H9 (cell line): ENCODE results near the gene PCDHB10. TPM values are rescaled to one million over a fixed set of nuclear protein-coding genes. Genes with fewer than 3 reads are reported as not detected.

Experiments used
- DNase-seq: peaks from one replicate; pipeline ENCODE4 v3.0.0-alpha.2; 2017
- H2AFZ ChIP-seq: one replicate; pipeline ENCODE4 v1.6.1; 2013; ENCODE audit warnings: mild to moderate bottlenecking, low read length, control low read depth, moderate library complexity
- H2AK5ac ChIP-seq: 2 replicates; pipeline ENCODE4 v1.6.1; 2013; ENCODE audit warnings: low read length, control low read depth, mixed read lengths; ENCODE audit not compliant: insufficient read length
- H2BK120ac ChIP-seq: one replicate; pipeline ENCODE4 v1.6.1; 2013; ENCODE audit warnings: low read depth, mild to moderate bottlenecking, low read length, control low read depth, inconsistent platforms; ENCODE audit not compliant: poor library complexity, severe bottlenecking
- H2BK12ac ChIP-seq: 2 replicates; pipeline ENCODE4 v1.6.1; 2013; ENCODE audit warnings: low read length, control low read depth, mixed read lengths, low read depth; ENCODE audit not compliant: insufficient read length
- H2BK15ac ChIP-seq: 2 replicates; pipeline ENCODE4 v1.6.1; 2013; ENCODE audit warnings: low read depth, low read length, control low read depth
- H2BK20ac ChIP-seq: one replicate; pipeline ENCODE4 v1.6.1; 2013; ENCODE audit warnings: low read depth, mild to moderate bottlenecking, low read length, control low read depth, inconsistent platforms; ENCODE audit not compliant: poor library complexity, severe bottlenecking
- H2BK5ac ChIP-seq: 2 replicates; pipeline ENCODE4 v1.6.1; 2013; ENCODE audit warnings: low read length, control low read depth, mixed read lengths; ENCODE audit not compliant: insufficient read length
- H3K14ac ChIP-seq: 2 replicates; pipeline ENCODE4 v1.6.1; 2013; ENCODE audit warnings: low read length, control low read depth; ENCODE audit not compliant: insufficient read depth
- H3K18ac ChIP-seq: 2 replicates; pipeline ENCODE4 v1.6.1; 2013; ENCODE audit warnings: low read depth, mild to moderate bottlenecking, mixed read lengths, low read length, control low read depth; ENCODE audit not compliant: insufficient read length
- H3K23ac ChIP-seq: 2 replicates; pipeline ENCODE4 v1.6.1; 2013; ENCODE audit warnings: low read length, control low read depth, mixed read lengths, low read depth; ENCODE audit not compliant: insufficient read length
- H3K23me2 ChIP-seq: 2 replicates; pipeline ENCODE4 v1.6.1; 2013; ENCODE audit warnings: low read depth, mild to moderate bottlenecking, mixed read lengths, low read length, control low read depth; ENCODE audit not compliant: insufficient read length, poor library complexity, severe bottlenecking
- H3K27ac ChIP-seq: 2 replicates; pipeline ENCODE4 v1.5.1; 2013; ENCODE audit warnings: low read length, control low read depth, mixed read lengths, low read depth; ENCODE audit not compliant: insufficient read length
- H3K27me3 ChIP-seq: 2 replicates; pipeline ENCODE4 v1.6.1; 2013; ENCODE audit warnings: low read length, control low read depth, inconsistent platforms; ENCODE audit not compliant: insufficient read depth
- H3K4ac ChIP-seq: 2 replicates; pipeline ENCODE4 v1.6.1; 2013; ENCODE audit warnings: low read depth, mild to moderate bottlenecking, control low read depth, inconsistent platforms, low read length, moderate library complexity
- H3K4me1 ChIP-seq: 2 replicates; pipeline ENCODE4 v1.6.1; 2013; ENCODE audit warnings: low read length, control low read depth, inconsistent platforms; ENCODE audit not compliant: insufficient read depth
- H3K4me2 ChIP-seq: 2 replicates; pipeline ENCODE4 v1.6.1; 2013; ENCODE audit warnings: low read length, control low read depth, mixed read lengths; ENCODE audit not compliant: insufficient read length, insufficient read depth
- H3K56ac ChIP-seq: 2 replicates; pipeline ENCODE4 v1.6.1; 2013; ENCODE audit warnings: low read depth, mild to moderate bottlenecking, mixed read lengths, low read length, control low read depth; ENCODE audit not compliant: insufficient read length
- H3K79me1 ChIP-seq: 2 replicates; pipeline ENCODE4 v1.6.1; 2013; ENCODE audit warnings: low read depth, mild to moderate bottlenecking, moderate library complexity, low read length, control low read depth, inconsistent platforms; ENCODE audit not compliant: insufficient read depth, poor library complexity, severe bottlenecking
- H3K79me2 ChIP-seq: 2 replicates; pipeline ENCODE4 v1.6.1; 2013; ENCODE audit warnings: low read length, control low read depth, inconsistent platforms; ENCODE audit not compliant: insufficient read depth
- H3K9ac ChIP-seq: 2 replicates; pipeline ENCODE4 v1.6.1; 2013; ENCODE audit warnings: low read length, control low read depth, mixed read lengths; ENCODE audit not compliant: insufficient read length; ENCODE audit errors: extremely low read depth
- H3K9me3 ChIP-seq: one replicate; pipeline ENCODE4 v1.6.1; 2013; ENCODE audit warnings: low read depth, low read length, inconsistent platforms; ENCODE audit not compliant: control insufficient read depth
- H3T11ph ChIP-seq: one replicate; pipeline ENCODE4 v1.6.1; 2013; ENCODE audit warnings: mild to moderate bottlenecking, low read length, control low read depth, inconsistent platforms
- H4K20me1 ChIP-seq: one replicate; pipeline ENCODE4 v1.6.1; 2013; ENCODE audit not compliant: control insufficient read depth, insufficient read length, insufficient read depth
- H4K5ac ChIP-seq: 2 replicates; pipeline ENCODE4 v1.6.1; 2013; ENCODE audit warnings: low read depth, mild to moderate bottlenecking, mixed read lengths, low read length, control low read depth; ENCODE audit not compliant: insufficient read length
- H4K8ac ChIP-seq: replicated peaks from 2 replicates; pipeline ENCODE4 v1.6.1; 2013; ENCODE audit warnings: low read length, control low read depth, mixed read lengths, low read depth; ENCODE audit not compliant: insufficient read length
- H4K91ac ChIP-seq: 2 replicates; pipeline ENCODE4 v1.6.1; 2013; ENCODE audit warnings: low read depth, mild to moderate bottlenecking, moderate library complexity, mixed read lengths, low read length, control low read depth; ENCODE audit not compliant: insufficient read length
- H3K27ac Mint-ChIP-seq, 3 experiments: 2 replicates in 2 of 3; 3 replicates in 1 of 3; pipeline ENCODE4 v1.8.0; 2020 to 2021; ENCODE audit warnings: mixed read lengths in 3 of 3, mild to moderate bottlenecking in 1 of 3, moderate library complexity in 1 of 3
- H3K27me3 Mint-ChIP-seq: 2 replicates; pipeline ENCODE4 v1.8.0; 2021; ENCODE audit warnings: low read depth, mild to moderate bottlenecking, moderate library complexity, mixed read lengths
- H3K36me3 Mint-ChIP-seq, 3 experiments: 2 replicates in 2 of 3; 3 replicates in 1 of 3; pipeline ENCODE4 v1.8.0; 2020 to 2021; ENCODE audit warnings: low read depth in 3 of 3, mixed read lengths in 3 of 3; ENCODE audit not compliant: insufficient read depth in 1 of 3
- H3K4me1 Mint-ChIP-seq, 2 experiments: 2 replicates each; pipeline ENCODE4 v1.8.0; 2020; ENCODE audit warnings: mixed read lengths in 2 of 2
- H3K4me3 Mint-ChIP-seq, 2 experiments: 2 replicates in 1 of 2; 3 replicates in 1 of 2; pipeline ENCODE4 v1.8.0; 2020 to 2021; ENCODE audit warnings: mild to moderate bottlenecking in 2 of 2, mixed read lengths in 2 of 2, moderate library complexity in 1 of 2
- H3K9me3 Mint-ChIP-seq, 2 experiments: 2 replicates in 1 of 2; 3 replicates in 1 of 2; pipeline ENCODE4 v1.8.0; 2020; ENCODE audit warnings: mild to moderate bottlenecking in 2 of 2, mixed read lengths in 2 of 2, moderate library complexity in 1 of 2
- WGBS: extraction: QIAGEN DNeasy Blood & Tissue Kit; methylation state at CpG from one replicate; pipeline ENCODE4 v1.1.7; 2013; ENCODE audit warnings: missing lambda C conversion rate, low lambda C conversion rate, mixed read lengths; ENCODE audit not compliant: insufficient read length; ENCODE audit errors: extremely low coverage; 5-methylcytosine and 5-hydroxymethylcytosine counted together
- total RNA-seq: library from RNA; stranded (reverse); gene quantifications from 2 replicates; pipeline ENCODE4 v1.2.1, GENCODE V29; 2021
- TF ChIP-seq, protein P1 (sequence below): fragments of 200-600 bp; sonication (generic); conservative IDR thresholded peaks from 3 replicates; pipeline ENCODE4 v1.8.0; 2021; ENCODE audit warnings: antibody characterized with exemption, mild to moderate bottlenecking

Gene PCDHB10
- total RNA-seq, 1 experiment from 2014 or later = 1.6 TPM

DNA sequence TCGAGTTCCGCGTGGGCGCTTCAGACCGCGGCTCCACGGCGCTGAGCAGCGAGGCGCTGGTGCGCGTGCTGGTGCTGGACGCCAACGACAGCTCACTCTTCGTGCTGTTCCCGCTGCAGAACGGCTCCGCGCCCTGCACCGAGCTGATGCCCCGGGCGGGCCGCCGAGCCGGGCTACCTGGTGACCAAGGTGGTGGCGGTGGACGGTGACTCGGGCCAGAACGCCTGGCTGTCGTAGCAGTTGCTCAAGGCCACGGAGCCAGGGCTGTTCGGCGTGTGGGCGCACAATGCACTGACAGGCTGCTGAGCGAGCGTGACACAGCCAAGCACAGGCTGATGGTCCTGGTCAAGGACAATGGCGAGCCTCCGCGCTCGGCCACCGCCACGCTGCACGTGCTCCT, 49.3 kb downstream of the PCDHB10 start:
- H3K27ac ChIP-seq = no peak overlapping the region
- no peak overlapping the region for H3K18ac ChIP-seq
- H2BK5ac ChIP-seq = no peak overlapping the region
- H3K56ac ChIP-seq = no peak overlapping the region
- H2BK120ac ChIP-seq = no peak overlapping the region
- peaks cover under 1% of the 10 kb centered on the region; the same call in 1 of the 2 replicates for H3K27me3 Mint-ChIP-seq
- H3K4me2 ChIP-seq = no peak overlapping the region
- TF ChIP-seq, protein P1, sequence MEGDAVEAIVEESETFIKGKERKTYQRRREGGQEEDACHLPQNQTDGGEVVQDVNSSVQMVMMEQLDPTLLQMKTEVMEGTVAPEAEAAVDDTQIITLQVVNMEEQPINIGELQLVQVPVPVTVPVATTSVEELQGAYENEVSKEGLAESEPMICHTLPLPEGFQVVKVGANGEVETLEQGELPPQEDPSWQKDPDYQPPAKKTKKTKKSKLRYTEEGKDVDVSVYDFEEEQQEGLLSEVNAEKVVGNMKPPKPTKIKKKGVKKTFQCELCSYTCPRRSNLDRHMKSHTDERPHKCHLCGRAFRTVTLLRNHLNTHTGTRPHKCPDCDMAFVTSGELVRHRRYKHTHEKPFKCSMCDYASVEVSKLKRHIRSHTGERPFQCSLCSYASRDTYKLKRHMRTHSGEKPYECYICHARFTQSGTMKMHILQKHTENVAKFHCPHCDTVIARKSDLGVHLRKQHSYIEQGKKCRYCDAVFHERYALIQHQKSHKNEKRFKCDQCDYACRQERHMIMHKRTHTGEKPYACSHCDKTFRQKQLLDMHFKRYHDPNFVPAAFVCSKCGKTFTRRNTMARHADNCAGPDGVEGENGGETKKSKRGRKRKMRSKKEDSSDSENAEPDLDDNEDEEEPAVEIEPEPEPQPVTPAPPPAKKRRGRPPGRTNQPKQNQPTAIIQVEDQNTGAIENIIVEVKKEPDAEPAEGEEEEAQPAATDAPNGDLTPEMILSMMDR = no peak
- no peaks in the 10 kb centered on the region for H3K27me3 ChIP-seq
- no peak overlapping the region for H3K4ac ChIP-seq
- H3K36me3 Mint-ChIP-seq = peaks cover 14 to 38% (median 17%) of the 10 kb centered on the region in 3 experiments
- peaks cover 55 to 75% of the 10 kb centered on the region in 2 experiments for H3K9me3 Mint-ChIP-seq
- peaks cover 4% of the 10 kb centered on the region for H3K23me2 ChIP-seq
- H3K79me2 ChIP-seq = no peaks in the 10 kb centered on the region
- WGBS = no CpG with 5 or more reads among the region's 43 CpGs
- no peak overlapping the region for H3K23ac ChIP-seq
- H2BK12ac ChIP-seq = no peak overlapping the region
- no peak for DNase-seq
- no peaks in the 10 kb centered on the region for H3K9me3 ChIP-seq
- H3K4me1 Mint-ChIP-seq = peaks cover 0 to 14% of the 10 kb centered on the region in 2 experiments; a peak in 2 of 4 replicates
- no peaks in the 10 kb centered on the region for H3K4me1 ChIP-seq
- no peaks in the 10 kb centered on the region for H4K20me1 ChIP-seq
- H4K5ac ChIP-seq = no peak overlapping the region
- no peak overlapping the region for H3T11ph ChIP-seq
- H3K14ac ChIP-seq = no peak overlapping the region
- H3K9ac ChIP-seq = no peak overlapping the region
- H3K4me3 Mint-ChIP-seq = no peak overlapping the region
- H2BK15ac ChIP-seq = no peak overlapping the region
- no peak overlapping the region for H4K8ac ChIP-seq
- H4K91ac ChIP-seq = no peak overlapping the region
- H3K27ac Mint-ChIP-seq = no peak overlapping the region
- no peak overlapping the region for H2BK20ac ChIP-seq
- no peak overlapping the region for H2AK5ac ChIP-seq
- H3K79me1 ChIP-seq = no peaks in the 10 kb centered on the region
- H2AFZ ChIP-seq = no peak overlapping the region

Other genes with a start within 250 kb of the PCDHB10 start
- gene PCDHAC2, start 225.9 kb upstream of the PCDHB10 start, total RNA-seq = 4.8 and 5.4 TPM in 2 replicates
- gene PCDHB1, start 141.0 kb upstream of the PCDHB10 start, total RNA-seq = 0.07 and 0.11 TPM in 2 replicates
- gene PCDHB2, start 97.7 kb upstream of the PCDHB10 start, total RNA-seq = 26.3 and 27.7 TPM in 2 replicates
- 2.0 and 2.3 TPM in 2 replicates for gene PCDHB3, start 91.9 kb upstream of the PCDHB10 start, total RNA-seq
- gene PCDHB4, start 70.5 kb upstream of the PCDHB10 start, total RNA-seq = 1.3 and 1.6 TPM in 2 replicates
- 2.8 and 2.9 TPM in 2 replicates for gene PCDHB5, start 57.1 kb upstream of the PCDHB10 start, total RNA-seq
- 0.22 TPM in 1 of 2 replicates, not detected in the other for gene PCDHB6, start 42.3 kb upstream of the PCDHB10 start, total RNA-seq
- gene PCDHB7, start 19.7 kb upstream of the PCDHB10 start, total RNA-seq = 0.42 and 0.52 TPM in 2 replicates
- 0.57 and 0.86 TPM in 2 replicates for gene PCDHB8, start 14.6 kb upstream of the PCDHB10 start, total RNA-seq
- gene PCDHB16, start 10.0 kb upstream of the PCDHB10 start, total RNA-seq = 6.5 and 8.0 TPM in 2 replicates
- gene PCDHB9, start 5.2 kb upstream of the PCDHB10 start, total RNA-seq = 2.6 and 2.9 TPM in 2 replicates
- 1.9 and 2.0 TPM in 2 replicates for gene PCDHB11, start 7.3 kb downstream of the PCDHB10 start, total RNA-seq
- gene PCDHB12, start 16.4 kb downstream of the PCDHB10 start, total RNA-seq = 2.3 and 3.1 TPM in 2 replicates
- gene PCDHB13, start 21.6 kb downstream of the PCDHB10 start, total RNA-seq = 1.5 and 1.7 TPM in 2 replicates
- 1.5 and 2.4 TPM in 2 replicates for gene PCDHB14, start 31.0 kb downstream of the PCDHB10 start, total RNA-seq
- gene PCDHB15, start 53.0 kb downstream of the PCDHB10 start, total RNA-seq = 5.2 and 7.0 TPM in 2 replicates
- gene SLC25A2, start 111.7 kb downstream of the PCDHB10 start, total RNA-seq = not detected in 2 replicates
- gene TAF7, start 128.4 kb downstream of the PCDHB10 start, total RNA-seq = 90.3 TPM in 2 replicates
- 0.63 and 0.72 TPM in 2 replicates for gene PCDHGA1, start 138.2 kb downstream of the PCDHB10 start, total RNA-seq
- gene PCDHGA2, start 146.4 kb downstream of the PCDHB10 start, total RNA-seq = 0.90 and 1.1 TPM in 2 replicates
- 0.88 and 0.94 TPM in 2 replicates for gene PCDHGA3, start 151.5 kb downstream of the PCDHB10 start, total RNA-seq
- gene PCDHGB1, start 157.7 kb downstream of the PCDHB10 start, total RNA-seq = 5.0 and 5.2 TPM in 2 replicates
- gene PCDHGA4, start 162.7 kb downstream of the PCDHB10 start, total RNA-seq = 2.3 and 2.6 TPM in 2 replicates
- 3.2 and 3.8 TPM in 2 replicates for gene PCDHGB2, start 167.6 kb downstream of the PCDHB10 start, total RNA-seq
- 1.1 and 1.3 TPM in 2 replicates for gene PCDHGA5, start 171.8 kb downstream of the PCDHB10 start, total RNA-seq
- gene PCDHGB3, start 177.9 kb downstream of the PCDHB10 start, total RNA-seq = 1.6 and 1.7 TPM in 2 replicates
- gene PCDHGA6, start 181.5 kb downstream of the PCDHB10 start, total RNA-seq = 1.5 and 1.7 TPM in 2 replicates
- 0.83 and 0.88 TPM in 2 replicates for gene PCDHGA7, start 190.4 kb downstream of the PCDHB10 start, total RNA-seq
- gene PCDHGB4, start 195.3 kb downstream of the PCDHB10 start, total RNA-seq = 3.8 and 4.2 TPM in 2 replicates
- 0.90 and 1.0 TPM in 2 replicates for gene PCDHGA8, start 200.3 kb downstream of the PCDHB10 start, total RNA-seq
- gene PCDHGB5, start 205.6 kb downstream of the PCDHB10 start, total RNA-seq = 3.6 and 3.8 TPM in 2 replicates
- 0.83 and 1.3 TPM in 2 replicates for gene PCDHGA9, start 210.4 kb downstream of the PCDHB10 start, total RNA-seq
- 5.5 and 6.0 TPM in 2 replicates for gene PCDHGB6, start 215.7 kb downstream of the PCDHB10 start, total RNA-seq
- gene PCDHGA10, start 220.6 kb downstream of the PCDHB10 start, total RNA-seq = 12.5 and 15.1 TPM in 2 replicates
- gene PCDHGB7, start 225.3 kb downstream of the PCDHB10 start, total RNA-seq = 6.8 and 7.7 TPM in 2 replicates
- 2.6 and 2.7 TPM in 2 replicates for gene PCDHGA11, start 228.7 kb downstream of the PCDHB10 start, total RNA-seq
- 1.3 and 1.4 TPM in 2 replicates for gene PCDHGA12, start 238.2 kb downstream of the PCDHB10 start, total RNA-seq